ENCODE data around the gene PFN4. TPM values are rescaled to one million over a fixed set of nuclear protein-coding genes. Genes with fewer than 3 reads are reported as not detected.

The PFN4 gene
- total and polyA plus RNA-seq, 9 of the 15 experiments (the other 6 are each of a cell fraction or from before 2014, with no cell fraction given) = 0.07 to 0.54 (median 0.31) TPM; not detected in 2

- TF ChIP-seq YY1 (IDR thresholded peaks at IDR 0.05; ENCODE audit: borderline replicate concordance in 1 of 3, control insufficient read depth in 1 of 3, extremely low read depth in 1 of 3, insufficient read depth in 3 of 3, insufficient read length in 1 of 3, insufficient replicate concordance in 2 of 3, low read depth in 1 of 3, low read length in 2 of 3) (peak in 1 of 3 experiments; percentile 32), ZSCAN32 (CRISPR knock-in tag; IDR thresholded peaks at IDR 0.05) (no peak), KHSRP (IDR thresholded peaks at IDR 0.05) (no peak), RAD21 (CRISPR knock-in tag; conservative IDR thresholded peaks at IDR 0.05 in 1 of 2, IDR thresholded peaks at IDR 0.05 in 1 of 2) (no peak; a peak in 1 of 4 replicates), ETV5 (CRISPR knock-in tag; IDR thresholded peaks at IDR 0.05; ENCODE audit: low read depth) (no peak), FOSL1 (tag; conservative IDR thresholded peaks at IDR 0.05) (no peak), ELF2 (CRISPR knock-in tag; IDR thresholded peaks at IDR 0.05) (0 out of 2 replicates have a peak, but pooled peaks have one; percentile 49), TRIM28 (IDR thresholded peaks at IDR 0.05) (peak; percentile 33; the same call in 1 of the 2 replicates), MAFG (tag; conservative IDR thresholded peaks at IDR 0.05) (no peak), ZNF398 (CRISPR knock-in tag; IDR thresholded peaks at IDR 0.05) (no peak), NFE2L1 (tag; IDR thresholded peaks at IDR 0.05; ENCODE audit: borderline replicate concordance, low read depth) (no peak)
- TF ChIP-seq, protein P1, sequence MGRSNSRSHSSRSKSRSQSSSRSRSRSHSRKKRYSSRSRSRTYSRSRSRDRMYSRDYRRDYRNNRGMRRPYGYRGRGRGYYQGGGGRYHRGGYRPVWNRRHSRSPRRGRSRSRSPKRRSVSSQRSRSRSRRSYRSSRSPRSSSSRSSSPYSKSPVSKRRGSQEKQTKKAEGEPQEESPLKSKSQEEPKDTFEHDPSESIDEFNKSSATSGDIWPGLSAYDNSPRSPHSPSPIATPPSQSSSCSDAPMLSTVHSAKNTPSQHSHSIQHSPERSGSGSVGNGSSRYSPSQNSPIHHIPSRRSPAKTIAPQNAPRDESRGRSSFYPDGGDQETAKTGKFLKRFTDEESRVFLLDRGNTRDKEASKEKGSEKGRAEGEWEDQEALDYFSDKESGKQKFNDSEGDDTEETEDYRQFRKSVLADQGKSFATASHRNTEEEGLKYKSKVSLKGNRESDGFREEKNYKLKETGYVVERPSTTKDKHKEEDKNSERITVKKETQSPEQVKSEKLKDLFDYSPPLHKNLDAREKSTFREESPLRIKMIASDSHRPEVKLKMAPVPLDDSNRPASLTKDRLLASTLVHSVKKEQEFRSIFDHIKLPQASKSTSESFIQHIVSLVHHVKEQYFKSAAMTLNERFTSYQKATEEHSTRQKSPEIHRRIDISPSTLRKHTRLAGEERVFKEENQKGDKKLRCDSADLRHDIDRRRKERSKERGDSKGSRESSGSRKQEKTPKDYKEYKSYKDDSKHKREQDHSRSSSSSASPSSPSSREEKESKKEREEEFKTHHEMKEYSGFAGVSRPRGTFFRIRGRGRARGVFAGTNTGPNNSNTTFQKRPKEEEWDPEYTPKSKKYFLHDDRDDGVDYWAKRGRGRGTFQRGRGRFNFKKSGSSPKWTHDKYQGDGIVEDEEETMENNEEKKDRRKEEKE (IDR thresholded peaks at IDR 0.05; ENCODE audit: borderline replicate concordance in 1 of 2, control insufficient read depth in 1 of 2, low read depth in 2 of 2, low read length in 1 of 2) = no peak
- TF ChIP-seq, protein P2, sequence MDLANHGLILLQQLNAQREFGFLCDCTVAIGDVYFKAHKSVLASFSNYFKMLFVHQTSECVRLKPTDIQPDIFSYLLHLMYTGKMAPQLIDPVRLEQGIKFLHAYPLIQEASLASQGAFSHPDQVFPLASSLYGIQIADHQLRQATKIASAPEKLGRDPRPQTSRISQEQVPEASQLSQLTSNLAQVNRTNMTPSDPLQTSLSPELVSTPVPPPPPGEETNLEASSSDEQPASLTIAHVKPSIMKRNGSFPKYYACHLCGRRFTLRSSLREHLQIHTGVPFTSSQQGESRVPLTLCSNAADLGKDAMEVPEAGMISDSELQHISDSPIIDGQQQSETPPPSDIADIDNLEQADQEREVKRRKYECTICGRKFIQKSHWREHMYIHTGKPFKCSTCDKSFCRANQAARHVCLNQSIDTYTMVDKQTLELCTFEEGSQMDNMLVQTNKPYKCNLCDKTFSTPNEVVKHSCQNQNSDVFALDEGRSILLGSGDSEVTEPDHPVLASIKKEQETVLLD (IDR thresholded peaks at IDR 0.05) = no peak
- TF ChIP-seq, protein P3, sequence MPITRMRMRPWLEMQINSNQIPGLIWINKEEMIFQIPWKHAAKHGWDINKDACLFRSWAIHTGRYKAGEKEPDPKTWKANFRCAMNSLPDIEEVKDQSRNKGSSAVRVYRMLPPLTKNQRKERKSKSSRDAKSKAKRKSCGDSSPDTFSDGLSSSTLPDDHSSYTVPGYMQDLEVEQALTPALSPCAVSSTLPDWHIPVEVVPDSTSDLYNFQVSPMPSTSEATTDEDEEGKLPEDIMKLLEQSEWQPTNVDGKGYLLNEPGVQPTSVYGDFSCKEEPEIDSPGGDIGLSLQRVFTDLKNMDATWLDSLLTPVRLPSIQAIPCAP (CRISPR knock-in tag; IDR thresholded peaks at IDR 0.05; ENCODE audit: borderline replicate concordance) = no peak
- TF ChIP-seq, protein P4, sequence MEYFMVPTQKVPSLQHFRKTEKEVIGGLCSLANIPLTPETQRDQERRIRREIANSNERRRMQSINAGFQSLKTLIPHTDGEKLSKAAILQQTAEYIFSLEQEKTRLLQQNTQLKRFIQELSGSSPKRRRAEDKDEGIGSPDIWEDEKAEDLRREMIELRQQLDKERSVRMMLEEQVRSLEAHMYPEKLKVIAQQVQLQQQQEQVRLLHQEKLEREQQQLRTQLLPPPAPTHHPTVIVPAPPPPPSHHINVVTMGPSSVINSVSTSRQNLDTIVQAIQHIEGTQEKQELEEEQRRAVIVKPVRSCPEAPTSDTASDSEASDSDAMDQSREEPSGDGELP (CRISPR knock-in tag; IDR thresholded peaks at IDR 0.05; ENCODE audit: borderline replicate concordance) = peak; percentile 52; the same call in 1 of the 2 replicates
Measured at GRCh38 chr2:24123195-24123921, at the start of gene PFN4, which contains the start of gene FAM228B (continued).
